Gastroesophageal sphincter (tissue), 4 donors: ENCODE data around the gene RPAP3. TPM values are rescaled to one million over a fixed set of nuclear protein-coding genes. Genes with fewer than 3 reads are reported as not detected.
A peak's percentile ranks its signal among the peaks of the same experiment; 100 is the strongest.

Source experiments
- ATAC-seq: fragments of 150-250 bp; one replicate; pipeline ENCODE4 v1.9.1; 2016; ENCODE audit warnings: mild to moderate bottlenecking, moderate library complexity
- H3K27ac ChIP-seq, 4 donors: fragments of 200-600 bp; sonication (generic) in 3 of 4; 1 replicate in 3 of 4; 2 replicates in 1 of 4; pipeline ENCODE4 v1.5.1; 2016 to 2019
- H3K27me3 ChIP-seq: fragments of 200-600 bp; sonication (generic); one replicate; pipeline ENCODE4 v1.5.1; 2019
- H3K36me3 ChIP-seq, 2 donors: fragments of 200-600 bp; sonication (generic); one replicate each; pipeline ENCODE4 v1.5.1; 2019; ENCODE audit warnings: control low read depth in 1 of 2
- H3K4me1 ChIP-seq, 3 donors: fragments of 200-600 bp; sonication (generic); 1 replicate in 2 of 3; 2 replicates in 1 of 3; pipeline ENCODE4 v1.5.1; 2016 to 2019; ENCODE audit warnings: control low read depth in 2 of 3
- H3K4me3 ChIP-seq, 2 donors: fragments of 200-600 bp; sonication (generic); one replicate each; pipeline ENCODE4 v1.5.1; 2019; ENCODE audit warnings: mild to moderate bottlenecking in 1 of 2, moderate library complexity in 1 of 2
- H3K9me3 ChIP-seq, 3 donors: fragments of 200-600 bp; sonication (generic); one replicate each; pipeline ENCODE4 v1.5.1; 2017 to 2019; ENCODE audit warnings: control low read depth in 2 of 3
- CTCF ChIP-seq, 4 experiments: fragments of 200-600 bp in 2 of 4; fragments of 450-650 bp in 2 of 4; sonication (generic) in 1 of 4; IDR thresholded peaks; one replicate each; pipeline ENCODE4 v1.5.1; 2017 to 2019; ENCODE audit warnings: antibody characterized with exemption in 4 of 4, mild to moderate bottlenecking in 2 of 4, moderate library complexity in 2 of 4
- EP300 ChIP-seq: sonication (generic); formaldehyde crosslinking; IDR thresholded peaks from one replicate; pipeline ENCODE4 v1.6.1; 2017; ENCODE audit warnings: antibody characterized with exemption, mild to moderate bottlenecking
- POLR2A ChIP-seq, 2 donors: fragments of 450-650 bp; IDR thresholded peaks; one replicate each; pipeline ENCODE4 v1.6.1; 2017; ENCODE audit warnings: antibody characterized with exemption in 2 of 2, mild to moderate bottlenecking in 2 of 2, moderate library complexity in 1 of 2
- POLR2AphosphoS5 ChIP-seq: sonication (generic); formaldehyde crosslinking; IDR thresholded peaks from one replicate; pipeline ENCODE4 v1.6.1; 2017; ENCODE audit warnings: antibody characterized with exemption
- WGBS, 2 donors: methylation state at CpG; one replicate each; pipeline ENCODE4 v1.1.5; 2018; ENCODE audit warnings: low coverage in 1 of 2; 5-methylcytosine and 5-hydroxymethylcytosine counted together
- total RNA-seq, 4 donors: library from RNA; depleted of rRNA; stranded (reverse); fragments of >200 nt; gene quantifications; one replicate each; pipeline ENCODE4 v1.1.0, GENCODE V29; 2016

Gene RPAP3
- total RNA-seq, 4 donors from 2014 or later, result 17.0 to 20.0 (median 18.8) TPM

GRCh38 chr12:47731723-47732122, 25.9 kb upstream of the RPAP3 start:
- ATAC-seq, result no peak
- peaks cover 11 to 30% (median 21%) of the 10 kb centered on the region in 3 donors for H3K4me1 ChIP-seq
- H3K27ac ChIP-seq, result no peak overlapping the region
- 44 to 57% methylated on average over 2 to 4 of the region's 5 CpGs for WGBS, 2 donors
- no peaks in the 10 kb centered on the region for H3K36me3 ChIP-seq
- H3K27me3 ChIP-seq, result no peaks in the 10 kb centered on the region
- H3K9me3 ChIP-seq, result no peaks in the 10 kb centered on the region
- TF ChIP-seq POLR2A (IDR thresholded peaks at IDR 0.05) (no peak), POLR2AphosphoS5 (no peak), CTCF (IDR thresholded peaks at IDR 0.05) (no peak), EP300 (no peak)
- no peak overlapping the region for H3K4me3 ChIP-seq

- H3K27ac ChIP-seq, result no peak overlapping the region
- H3K27me3 ChIP-seq, result no peaks in the 10 kb centered on the region
- H3K4me1 ChIP-seq, result peaks cover 0 to 16% (median 7%) of the 10 kb centered on the region in 3 donors
- TF ChIP-seq CTCF (IDR thresholded peaks at IDR 0.05) (no peak), EP300 (no peak), POLR2A (IDR thresholded peaks at IDR 0.05) (no peak), POLR2AphosphoS5 (no peak)
- no peak for ATAC-seq
- WGBS, 2 donors, result 20 to 57% methylated on average over 1 to 8 of the region's 8 CpGs
- H3K36me3 ChIP-seq, result no peaks in the 10 kb centered on the region
- H3K9me3 ChIP-seq, result no peaks in the 10 kb centered on the region
- H3K4me3 ChIP-seq, result no peak overlapping the region
Observed at GRCh38 chr12:47730341-47730744, 24.5 kb upstream of the RPAP3 start.

- Histone ChIP-seq H3K27me3 (no peaks in the 10 kb centered on the region), H3K27ac (no peak overlapping the region), H3K9me3 (no peaks in the 10 kb centered on the region), H3K36me3 (no peaks in the 10 kb centered on the region), H3K4me1 (peaks cover 0 to 5% (median 2%) of the 10 kb centered on the region in 3 donors), H3K4me3 (no peak overlapping the region)
- TF ChIP-seq EP300 (no peak), POLR2A (IDR thresholded peaks at IDR 0.05) (no peak), POLR2AphosphoS5 (no peak), CTCF (IDR thresholded peaks at IDR 0.05) (no peak)
- 83% methylated on average over 1 of the region's 3 CpGs; no CpG with 5 or more reads in 1 of the 2 donors for WGBS, 2 donors
- ATAC-seq, result peak; percentile 15
Observed at GRCh38 chr12:47729233-47729632, 23.4 kb upstream of the RPAP3 start.

GRCh38 chr12:47725893-47726292, 20.1 kb upstream of the RPAP3 start:
- no peak for ATAC-seq
- WGBS, 2 donors, result 60% methylated on average over 3 to 5 of the region's 5 CpGs
- Histone ChIP-seq H3K4me1 (peaks cover 0 to 9% (median 0%) of the 10 kb centered on the region in 3 donors), H3K36me3 (peaks cover 0 to 9% of the 10 kb centered on the region in 2 donors), H3K4me3 (no peak overlapping the region), H3K27ac (no peak overlapping the region), H3K27me3 (no peaks in the 10 kb centered on the region), H3K9me3 (no peaks in the 10 kb centered on the region)
- no peak for TF ChIP-seq CTCF (IDR thresholded peaks at IDR 0.05)
- no peak for TF ChIP-seq POLR2A (IDR thresholded peaks at IDR 0.05)
- no peak for TF ChIP-seq EP300
- no peak for TF ChIP-seq POLR2AphosphoS5

GRCh38 chr12:47725091-47725772, 19.4 kb upstream of the RPAP3 start, which contains the start of gene ENDOU:
ENDOU (minus strand) TSS chr12:47725490; CDS start chr12:47725413, 77 bp downstream.
- H3K9me3 ChIP-seq, result no peaks in the 10 kb centered on the region
- WGBS, 2 donors, result 83 to 100% methylated on average over 1 to 2 of the region's 8 CpGs
- TF ChIP-seq POLR2A (IDR thresholded peaks at IDR 0.05) (no peak), EP300 (no peak), CTCF (IDR thresholded peaks at IDR 0.05) (no peak), POLR2AphosphoS5 (no peak)
- no peak for ATAC-seq
- peaks cover 0 to 15% of the 10 kb centered on the region in 2 donors for H3K36me3 ChIP-seq
- peaks cover 0 to 9% (median 0%) of the 10 kb centered on the region in 3 donors for H3K4me1 ChIP-seq
- H3K4me3 ChIP-seq, result no peak within 1 kb of the TSS
- no peaks in the 10 kb centered on the region for H3K27me3 ChIP-seq
- H3K27ac ChIP-seq, result no peak within 1 kb of the TSS
